GM19193 (cell line): ENCODE results near the gene PPP3R1.

Experiments
- POLR2A ChIP-seq: IDR thresholded peaks from 4 replicates; pipeline ENCODE4 v1.6.1; 2011; ENCODE audit not compliant: insufficient read depth, insufficient read length; ENCODE audit errors: extremely low read depth

The PPP3R1 gene

GRCh38 chr2:68223419-68223818, 28.9 kb downstream of the PPP3R1 start:
- TF ChIP-seq POLR2A: no peak

- no peak for TF ChIP-seq POLR2A
Observed at GRCh38 chr2:68222287-68222686, 30.0 kb downstream of the PPP3R1 start.

- no peak for TF ChIP-seq POLR2A
Observed at GRCh38 chr2:68218343-68218901, 33.9 kb downstream of the PPP3R1 start.

GRCh38 chr2:68217729-68218128, 34.6 kb downstream of the PPP3R1 start:
- no peak for TF ChIP-seq POLR2A

- TF ChIP-seq POLR2A: no peak
Observed at GRCh38 chr2:68216454-68217310, 35.6 kb downstream of the PPP3R1 start.

GRCh38 chr2:68214381-68214780, 38.0 kb downstream of the PPP3R1 start:
- TF ChIP-seq POLR2A: no peak

GRCh38 chr2:68206793-68207192, 45.5 kb downstream of the PPP3R1 start:
- TF ChIP-seq POLR2A: no peak

GRCh38 chr2:68203587-68203986, 48.7 kb downstream of the PPP3R1 start:
- no peak for TF ChIP-seq POLR2A

- TF ChIP-seq POLR2A: no peak
Observed at GRCh38 chr2:68200157-68200787, 52.1 kb downstream of the PPP3R1 start.

GRCh38 chr2:68196120-68196716, 56.1 kb downstream of the PPP3R1 start:
- no peak for TF ChIP-seq POLR2A

GRCh38 chr2:68195096-68195495, 57.2 kb downstream of the PPP3R1 start:
- TF ChIP-seq POLR2A: no peak

GRCh38 chr2:68193787-68194372, 58.5 kb downstream of the PPP3R1 start:
- TF ChIP-seq POLR2A: no peak

- TF ChIP-seq POLR2A: no peak
Observed at GRCh38 chr2:68193144-68193543, 59.2 kb downstream of the PPP3R1 start.

GRCh38 chr2:68190991-68191731, 61.2 kb downstream of the PPP3R1 start:
- TF ChIP-seq POLR2A: no peak
